DMS153 treated with DMSO at 0.1 percent for 48 hours (cell line): ENCODE data around the gene ABTB2.

Source experiments
- DNase-seq: peaks from one replicate; lab custom pipeline; 2025; ENCODE audit not compliant: unreplicated experiment; lab: John Stamatoyannopoulos, UW

The ABTB2 gene

DNA sequence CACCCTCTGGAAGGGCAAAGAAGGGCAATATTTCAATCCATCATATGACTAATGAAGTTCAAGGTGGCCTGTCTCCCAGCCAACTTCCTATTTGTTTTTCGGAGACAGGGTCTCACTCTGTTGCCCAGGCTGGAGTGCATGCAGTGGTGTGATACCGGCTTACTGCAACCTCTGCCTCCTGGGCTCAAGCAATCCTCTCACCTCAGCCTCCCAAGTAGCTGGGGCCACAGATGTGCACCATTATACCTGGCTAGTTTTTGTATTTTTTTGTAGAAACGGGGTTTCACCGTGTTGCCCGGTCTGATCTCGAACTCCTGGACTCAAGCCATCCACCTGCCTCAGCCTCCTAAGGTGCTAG, 13.4 kb downstream of the ABTB2 start:
- no peak for DNase-seq

DNA sequence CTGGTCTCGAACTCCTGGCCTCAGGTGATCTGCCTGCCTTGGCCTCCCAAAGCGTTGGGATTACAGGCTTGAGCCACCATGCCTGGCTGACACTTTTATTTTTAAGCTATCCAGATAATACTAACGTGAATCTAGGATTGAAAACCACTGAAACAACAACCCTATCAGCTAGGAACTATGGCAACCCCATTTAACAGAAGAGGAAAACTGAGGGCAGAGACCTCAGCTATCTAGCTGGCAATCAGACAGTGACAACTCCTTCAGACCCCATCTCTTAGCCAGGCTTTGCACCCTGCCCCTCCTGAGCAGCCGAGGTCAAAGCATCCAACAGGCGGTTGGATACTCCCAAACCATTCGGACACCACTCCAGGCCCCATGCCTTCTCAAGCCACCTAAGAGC, 14.1 kb downstream of the ABTB2 start:
- no peak for DNase-seq

DNA sequence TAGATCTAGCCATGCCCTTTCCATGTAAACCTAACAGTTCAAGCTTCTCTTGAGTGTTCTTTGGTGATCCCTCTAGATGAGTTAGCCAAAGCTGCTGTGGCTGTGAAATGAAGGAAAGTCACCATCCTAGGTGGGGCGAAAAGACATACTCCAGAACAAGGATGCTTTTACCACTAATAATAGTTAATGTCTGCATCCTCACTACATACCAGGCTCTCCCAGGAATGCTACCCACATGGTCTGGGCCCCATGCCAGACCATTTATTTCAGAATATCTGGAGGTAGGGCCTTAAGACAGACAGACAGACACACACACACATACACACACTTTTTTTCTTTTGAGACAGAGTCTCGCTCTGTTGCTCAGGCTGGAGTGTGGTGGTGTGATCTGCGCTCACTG, 14.7 kb downstream of the ABTB2 start:
- no peak for DNase-seq

DNA sequence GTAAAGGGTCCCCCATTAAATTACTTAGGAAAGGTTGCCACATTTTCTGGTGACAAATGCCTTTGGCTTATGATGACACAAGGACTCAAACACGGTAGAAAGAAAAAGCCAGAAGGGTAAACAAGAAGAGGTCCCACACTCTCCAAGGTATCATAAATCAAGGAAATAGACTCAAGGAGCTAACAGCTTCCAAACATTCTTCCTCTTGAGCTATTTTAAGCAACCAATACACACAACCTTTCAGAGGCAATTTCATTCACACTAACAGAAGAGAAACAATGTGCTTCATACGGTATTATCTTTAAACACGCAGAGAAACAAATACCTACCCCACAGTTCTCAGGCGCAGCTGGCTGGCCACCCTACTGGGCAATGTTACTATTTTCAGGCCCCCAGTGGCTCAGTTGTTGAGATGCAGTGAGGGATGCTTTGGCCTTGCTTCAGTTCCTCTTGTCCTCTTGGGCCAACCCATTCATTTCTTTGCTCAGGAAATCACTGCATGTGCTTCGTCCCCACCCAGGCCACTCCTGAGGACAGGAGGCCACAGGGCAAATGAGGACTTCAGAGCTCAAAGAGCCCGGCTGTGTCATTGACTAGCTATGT, 15.8 kb downstream of the ABTB2 start:
- DNase-seq: no peak

DNA sequence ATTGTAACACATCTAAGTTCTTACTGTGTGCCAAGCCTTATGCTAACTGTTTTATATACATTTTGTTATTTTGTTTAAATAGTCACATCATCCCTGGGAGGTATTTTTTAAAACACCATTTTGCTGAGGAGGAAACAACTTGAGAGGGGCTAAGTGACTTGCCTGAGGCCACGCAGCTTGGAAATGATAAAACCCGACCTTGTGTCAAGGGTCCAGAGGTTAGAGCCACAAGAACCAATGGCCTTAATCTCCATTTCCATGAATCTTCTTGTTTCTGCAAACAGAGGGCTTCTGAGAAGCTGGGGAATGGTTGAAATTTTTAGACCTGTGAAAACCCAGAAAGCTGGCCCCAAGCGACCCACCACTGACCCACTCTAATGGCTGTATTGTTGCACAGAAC, 16.7 kb downstream of the ABTB2 start:
- DNase-seq: no peak

DNA sequence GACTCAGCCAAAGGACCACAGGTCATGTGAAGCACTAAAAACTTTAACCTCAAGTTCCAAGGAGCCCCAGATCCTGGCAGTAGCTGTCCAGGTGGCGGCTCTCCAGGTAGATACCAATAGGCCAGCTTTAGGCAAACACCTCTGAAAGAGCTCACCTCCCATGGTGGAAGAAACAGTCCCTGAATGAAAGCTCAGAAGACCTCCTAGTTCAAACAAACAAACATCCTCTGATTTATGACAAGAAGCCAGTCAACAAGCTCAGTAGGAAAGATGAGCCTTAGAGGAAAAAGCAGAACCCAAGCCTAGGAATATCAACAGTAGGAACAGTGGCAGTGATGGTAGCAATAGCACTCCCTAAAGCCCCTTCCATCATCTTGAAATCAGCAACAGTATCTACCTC, 17.2 kb downstream of the ABTB2 start:
- no peak for DNase-seq

DNA sequence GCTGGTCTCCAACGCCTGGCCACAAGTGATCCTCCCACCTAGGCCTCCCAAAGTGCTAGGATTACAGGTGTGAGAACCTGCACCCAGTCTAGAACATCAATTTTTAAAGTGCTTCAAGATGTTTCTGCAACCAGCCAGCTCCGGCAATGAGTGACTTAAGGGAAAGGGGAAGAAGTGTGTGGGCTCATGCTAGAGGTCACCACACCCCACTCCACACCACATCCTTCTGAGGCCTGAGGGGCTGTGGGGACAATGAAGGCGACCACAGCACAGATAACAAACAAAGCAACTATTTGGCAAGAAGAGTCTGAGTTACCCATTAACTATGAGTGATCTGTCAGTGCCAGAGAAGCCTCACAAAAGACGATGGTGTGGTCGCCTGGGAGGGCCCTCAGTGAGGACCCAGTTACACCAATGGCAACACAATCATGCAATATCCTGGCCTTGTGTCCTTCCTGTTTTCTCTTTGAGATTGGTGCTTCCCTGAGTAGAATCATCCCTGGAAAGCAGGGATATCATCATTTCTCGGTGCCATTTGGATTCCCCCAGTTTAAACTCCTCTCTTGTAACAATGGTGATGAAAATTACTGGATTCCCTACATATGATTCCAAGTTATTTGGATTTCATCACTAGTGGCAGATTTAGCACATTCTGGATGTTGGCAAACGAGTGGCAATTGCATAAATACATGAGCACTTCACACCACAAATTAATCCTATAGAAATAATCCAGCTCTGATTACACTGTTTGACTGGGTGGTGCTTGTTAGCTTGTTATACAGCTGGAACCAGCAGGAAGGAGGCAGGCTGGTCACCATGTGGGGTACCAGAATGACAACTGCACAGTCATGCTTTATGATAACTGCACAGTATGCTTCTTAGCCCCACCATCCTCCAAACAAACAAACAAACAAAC, 18.4 kb downstream of the ABTB2 start:
- no peak for DNase-seq

DNA sequence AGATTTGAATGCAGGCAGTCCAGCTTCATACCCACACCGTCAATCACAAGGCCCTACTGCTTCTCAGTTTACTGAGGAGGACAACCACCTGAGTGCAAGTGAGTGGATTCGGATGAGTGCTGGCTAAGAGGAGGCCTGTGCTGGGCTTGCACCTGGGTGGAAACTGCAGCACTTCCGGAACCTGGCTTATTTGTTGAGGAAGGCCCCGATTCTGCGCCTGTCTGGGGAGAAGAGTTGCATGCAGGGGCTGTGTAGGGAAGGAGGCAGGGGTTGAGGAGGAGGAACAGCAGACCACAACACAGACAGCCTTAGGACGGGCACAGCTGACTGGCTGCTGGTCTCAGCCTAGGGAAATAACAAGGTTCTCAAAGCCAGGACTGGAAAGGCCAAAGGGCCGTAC, 20.8 kb downstream of the ABTB2 start:
- no peak for DNase-seq

DNA sequence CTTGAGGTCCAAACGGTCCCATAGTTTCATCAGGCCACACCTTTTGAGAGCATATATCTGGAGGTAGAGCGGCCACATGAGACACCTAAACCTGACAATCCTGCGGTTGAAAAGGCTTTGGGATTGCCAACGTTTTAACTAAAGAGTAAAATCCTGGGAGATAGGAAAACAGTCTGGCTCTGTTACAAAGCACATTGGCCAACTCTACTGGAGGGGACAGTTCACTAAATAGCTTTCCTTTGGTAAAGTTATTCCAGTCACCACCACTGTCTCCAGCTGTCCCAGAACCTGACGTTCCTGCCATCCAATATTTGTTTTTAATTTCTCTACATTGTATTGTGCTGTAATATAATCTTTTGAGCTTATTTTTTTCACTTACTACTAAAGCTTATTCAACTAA, 22.0 kb downstream of the ABTB2 start:
- DNase-seq: no peak

DNA sequence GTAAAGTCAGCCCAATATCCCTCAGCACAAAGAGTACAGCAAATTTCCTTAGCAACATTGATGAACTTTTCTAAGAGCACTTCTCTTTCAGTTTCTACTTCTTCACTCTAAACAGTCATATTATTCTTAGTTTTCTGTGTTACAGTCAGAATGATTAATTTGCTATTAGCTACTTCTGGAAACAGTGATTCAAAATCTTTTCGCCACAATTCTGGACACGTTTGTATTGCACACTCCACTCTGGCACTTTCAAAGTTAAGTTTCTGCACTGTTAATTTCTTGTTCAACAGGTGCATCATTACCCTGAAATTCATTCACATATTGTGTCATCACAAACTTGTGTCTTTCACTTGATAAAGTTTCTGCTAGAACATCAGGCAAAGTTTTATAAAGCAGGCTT, 22.5 kb downstream of the ABTB2 start:
- DNase-seq: no peak

DNA sequence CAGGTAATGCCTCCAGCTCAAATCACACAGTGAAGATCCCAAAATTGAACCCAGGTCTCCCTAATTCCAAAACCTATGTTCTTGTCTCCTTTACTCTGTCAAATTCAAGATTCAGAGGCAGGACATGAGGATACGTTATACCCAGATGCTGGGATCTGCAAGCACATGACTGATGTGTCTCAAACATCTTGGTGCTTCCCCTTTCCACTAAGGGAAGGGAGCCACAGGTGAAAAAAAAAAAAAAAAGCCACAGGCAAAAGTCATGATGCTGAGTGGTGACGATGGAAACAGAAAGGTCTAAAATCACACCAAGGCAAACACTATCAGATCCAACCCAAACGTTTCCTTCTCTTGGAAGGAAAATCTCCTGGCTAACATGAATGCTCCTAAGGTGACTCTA, 24.0 kb downstream of the ABTB2 start:
- DNase-seq: no peak

DNA sequence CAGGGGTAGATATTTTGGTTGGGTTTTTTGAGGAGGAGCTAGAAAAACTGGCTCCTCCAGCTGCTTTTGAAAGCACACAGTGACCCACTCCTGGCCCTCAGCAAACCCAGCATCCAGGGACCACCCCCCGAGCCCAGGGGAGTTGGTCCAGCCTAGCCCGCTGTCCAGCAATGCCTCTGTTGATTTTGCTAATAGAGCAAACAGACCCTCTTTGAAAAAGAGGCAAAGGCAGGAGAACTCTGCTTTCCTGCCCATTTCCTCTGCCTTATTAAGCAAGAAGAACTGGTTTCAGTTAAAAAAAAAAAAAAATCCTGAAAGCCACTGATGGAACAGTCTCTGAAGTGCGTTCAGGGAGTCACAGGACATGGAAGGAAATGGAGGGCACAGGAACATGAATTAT, 25.3 kb downstream of the ABTB2 start:
- no peak for DNase-seq

DNA sequence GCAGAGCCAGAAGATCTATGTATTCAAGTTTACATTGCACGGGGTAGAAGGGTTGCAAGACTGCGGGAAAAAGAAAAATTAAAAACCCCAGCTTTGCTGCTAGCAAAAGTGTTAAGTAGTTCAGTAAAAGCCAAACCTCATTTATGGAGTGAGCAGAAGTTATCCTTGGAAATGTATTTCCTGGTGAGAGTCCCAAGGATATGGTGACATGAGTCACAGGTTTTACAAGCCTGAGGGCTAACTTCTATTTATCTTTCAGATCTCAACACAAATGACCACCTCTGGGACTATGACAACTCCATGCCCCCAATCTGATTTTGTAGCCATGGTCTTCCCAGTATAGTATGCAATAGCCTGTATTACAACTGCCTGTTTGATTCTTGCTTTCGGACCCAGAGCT, 26.1 kb downstream of the ABTB2 start:
- DNase-seq: no peak

DNA sequence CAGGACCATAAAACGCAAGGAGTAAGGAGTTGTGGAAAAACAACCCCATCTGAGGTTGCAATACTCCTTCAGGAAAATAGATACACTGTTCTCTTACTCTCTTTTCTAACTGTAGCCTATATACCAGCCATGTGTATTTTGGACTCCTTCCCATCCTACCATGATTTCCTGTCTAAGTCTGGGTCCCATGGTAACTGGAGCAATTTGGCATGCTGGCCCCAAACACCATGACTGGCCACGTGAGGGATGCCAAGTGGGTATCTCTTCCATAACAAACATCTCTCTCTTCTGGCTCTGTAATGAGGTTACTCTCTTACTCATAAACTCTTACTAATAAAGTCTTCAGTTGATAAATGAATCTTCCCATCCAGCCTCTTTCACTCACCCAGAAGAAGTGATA, 26.5 kb downstream of the ABTB2 start:
- peak; percentile 85 for DNase-seq

DNA sequence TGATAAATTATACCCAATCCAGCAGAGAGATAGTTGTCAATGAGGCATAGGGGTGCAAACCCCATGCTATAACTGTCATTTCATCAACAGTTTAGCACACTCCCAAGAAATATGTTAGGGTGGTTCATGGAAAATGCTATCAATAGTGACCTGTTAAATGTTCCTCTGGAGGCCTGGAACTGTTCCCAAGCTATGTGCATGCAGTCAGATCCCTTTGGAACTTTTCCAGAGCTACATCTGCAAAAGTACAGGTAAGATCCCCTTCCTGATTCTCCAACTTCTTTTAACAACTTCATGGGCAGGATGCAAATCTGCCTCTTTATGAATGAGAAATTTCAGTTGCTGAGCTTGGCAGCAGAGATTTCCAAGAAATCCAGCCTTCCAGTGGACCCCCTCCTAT, 27.2 kb downstream of the ABTB2 start:
- no peak for DNase-seq

DNA sequence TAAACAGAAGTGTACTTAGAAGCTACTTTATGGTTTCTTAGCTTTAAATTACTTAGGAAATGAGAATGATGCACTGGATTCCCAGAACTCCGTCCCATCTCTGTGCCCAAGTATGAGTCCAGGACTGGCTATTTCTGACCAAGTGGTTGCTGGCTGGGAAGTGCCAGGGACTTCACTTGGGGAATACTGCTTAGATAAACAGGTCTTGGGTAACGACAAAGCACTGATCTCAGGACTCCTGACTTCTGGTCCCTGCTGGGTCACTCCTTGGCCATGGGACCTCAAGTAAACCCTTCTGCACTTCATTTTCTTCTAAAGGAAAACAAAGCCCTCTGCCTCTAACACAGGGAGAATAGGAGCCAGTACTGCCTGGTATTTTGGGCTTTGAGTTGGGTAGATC, 27.9 kb downstream of the ABTB2 start:
- DNase-seq: no peak

DNA sequence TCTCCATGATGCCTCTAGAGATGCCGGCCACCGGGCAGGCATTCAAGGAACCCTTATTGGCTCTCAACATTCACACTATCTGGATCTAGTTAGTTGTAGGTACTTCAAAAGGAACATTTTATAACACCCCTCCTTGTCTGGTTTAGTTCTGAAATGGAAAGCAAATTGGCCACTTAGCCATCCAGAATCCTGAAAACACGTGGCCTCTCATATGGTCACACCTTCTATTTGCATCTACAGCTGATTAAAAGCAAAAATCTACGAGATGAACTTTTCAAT, 29.2 kb downstream of the ABTB2 start:
- no peak for DNase-seq

DNA sequence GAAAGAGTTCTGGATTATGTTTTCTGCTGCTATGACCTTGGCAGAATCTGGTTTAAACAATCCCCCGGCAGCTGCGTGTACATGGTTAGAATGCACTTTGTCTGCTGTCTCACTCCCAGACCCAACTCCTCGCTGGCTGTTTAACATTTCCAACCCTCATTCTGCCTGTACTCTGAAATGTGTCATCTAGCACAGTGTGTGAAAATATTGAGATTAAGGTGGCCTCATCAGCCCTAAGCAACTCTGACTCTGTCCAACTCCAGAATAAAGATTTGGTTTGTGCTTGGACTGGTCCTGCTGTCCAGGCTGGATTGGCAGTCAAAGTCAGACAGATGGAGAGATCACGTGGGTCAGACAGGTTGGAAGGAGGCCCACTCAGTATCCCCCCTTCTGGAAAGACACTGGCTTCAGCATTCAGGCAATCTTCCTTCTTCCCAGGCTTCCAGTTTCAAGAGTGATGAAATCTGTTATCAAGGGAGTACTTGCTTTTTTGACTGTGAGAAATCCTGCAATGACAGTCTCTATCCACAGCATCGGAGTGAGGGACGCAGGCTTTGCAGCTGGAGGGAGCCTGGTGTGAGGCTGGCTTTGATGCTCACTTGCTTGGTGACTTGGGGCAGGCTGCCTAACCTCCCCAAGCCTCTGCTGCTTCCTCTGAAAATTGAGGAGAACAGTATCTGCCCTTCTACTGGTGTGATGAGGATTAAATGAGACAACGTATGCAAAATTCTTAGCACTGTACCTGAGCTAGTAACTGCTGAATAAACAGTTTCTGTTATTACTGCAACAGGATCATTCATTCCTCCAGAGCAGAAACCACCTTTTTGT, 29.8 kb downstream of the ABTB2 start:
- DNase-seq: no peak

DNA sequence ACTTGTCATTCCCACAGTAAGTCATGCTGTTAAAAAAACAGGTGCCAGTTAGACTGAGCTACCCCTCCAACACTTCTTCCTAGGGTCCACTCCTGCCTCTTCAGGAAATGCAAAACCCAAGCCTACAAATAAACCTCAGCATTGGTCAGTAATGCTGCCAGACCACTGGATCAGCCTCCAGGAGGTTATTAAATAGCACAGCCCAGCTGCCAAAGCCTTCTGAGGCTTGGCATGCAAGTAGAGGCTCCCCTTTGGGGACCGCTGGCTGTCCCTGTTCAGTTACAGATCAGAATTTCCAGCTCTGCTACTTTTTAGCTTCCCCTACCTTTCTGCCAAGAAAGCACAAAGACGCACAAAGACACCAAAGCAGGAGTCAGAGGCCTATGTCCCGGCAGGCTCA, 33.3 kb downstream of the ABTB2 start:
- DNase-seq: no peak

DNA sequence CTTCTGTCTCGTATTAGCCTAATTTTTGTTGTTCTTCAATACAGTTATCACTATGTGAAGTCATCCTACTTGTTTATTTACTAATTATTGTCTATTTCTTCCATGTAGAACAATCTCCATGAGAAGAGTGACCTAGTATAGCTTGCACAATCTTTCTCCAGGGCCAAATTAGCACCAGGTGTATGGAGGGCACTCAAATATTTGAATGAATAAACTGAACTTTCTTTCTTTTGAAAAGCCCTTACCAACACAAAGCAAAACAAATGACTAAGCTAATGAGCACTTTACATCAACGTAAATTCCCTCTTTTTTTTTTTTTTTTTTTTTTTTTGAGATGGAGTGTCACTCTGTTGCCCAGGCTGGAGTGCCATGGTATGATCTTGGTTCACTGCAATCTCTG, 34.2 kb downstream of the ABTB2 start:
- DNase-seq: no peak

DNA sequence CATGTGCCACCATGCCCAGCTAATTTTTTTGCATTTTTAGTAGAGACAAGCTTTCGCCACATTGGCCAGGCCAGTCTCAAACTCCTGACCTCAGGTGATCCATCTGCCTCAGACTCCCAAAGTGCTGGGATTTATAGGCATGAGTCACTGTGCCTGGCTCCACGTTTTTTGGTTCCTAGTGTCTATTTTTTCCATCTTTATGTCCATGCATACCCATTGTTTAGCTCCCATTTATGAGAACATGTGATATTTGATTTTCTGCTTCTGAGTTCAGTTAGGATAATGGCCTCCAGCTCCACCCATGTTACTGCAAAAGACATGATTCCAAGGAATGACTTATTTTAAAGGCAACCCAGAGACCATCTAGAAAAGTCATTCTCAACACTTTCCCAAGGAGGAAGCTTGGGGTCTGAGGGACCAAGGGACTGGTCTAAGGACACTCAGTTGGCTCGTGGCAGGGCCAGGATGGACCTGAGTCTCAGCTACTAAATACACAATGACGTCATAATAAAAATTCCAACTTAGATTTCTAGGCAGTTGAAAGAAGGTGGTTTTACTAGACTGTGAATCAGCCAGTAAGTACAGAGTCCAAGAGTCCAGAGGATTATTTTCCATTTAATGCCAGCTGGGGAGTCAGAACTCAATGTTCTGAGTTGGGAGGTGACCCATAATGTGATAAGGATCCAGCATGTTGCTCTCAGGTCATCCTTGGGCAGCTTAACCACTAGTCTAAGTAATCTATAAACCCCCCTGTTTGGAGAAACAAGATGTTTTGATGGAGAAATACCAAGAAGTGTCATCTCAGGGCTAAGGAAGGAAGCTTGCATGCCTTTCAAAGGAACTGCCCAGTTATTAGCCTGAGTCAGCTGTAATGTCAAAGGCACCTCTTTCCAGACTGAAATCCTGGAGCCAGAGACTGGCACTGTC, 39.4 kb downstream of the ABTB2 start:
- no peak for DNase-seq
